Stimulated activated CD8-positive, alpha-beta memory T cell treated with anti-CD3 and anti-CD28 coated beads, Interleukin-4, amount 100 ng/mL, for 24 hours (primary cell): ENCODE data around the gene MPP1.

Experiments
- DNase-seq: peaks from one replicate; pipeline ENCODE4 v3.0.0-alpha.2; 2020; ENCODE audit warnings: low read depth

The MPP1 gene

DNA sequence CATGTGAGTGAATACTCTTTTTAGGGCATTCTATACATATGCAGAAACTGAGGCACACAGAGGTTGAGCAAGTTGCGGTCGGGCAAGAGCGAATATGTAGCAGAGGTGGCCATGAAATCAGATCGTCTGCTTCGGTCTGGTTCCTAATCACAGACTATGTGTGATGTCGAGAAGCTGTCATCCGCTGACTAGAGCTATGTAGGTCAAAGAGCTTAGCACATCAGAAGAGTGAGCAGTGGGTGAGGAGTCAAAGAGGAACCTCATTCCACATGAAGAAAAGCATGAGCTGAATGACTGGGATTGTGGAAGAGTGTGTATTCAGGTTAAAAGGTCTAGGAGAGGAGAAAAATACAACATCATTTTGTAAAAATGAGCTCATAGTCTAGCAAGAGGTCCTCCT is 73.4 kb downstream of the MPP1 start:
- no peak for DNase-seq

DNA sequence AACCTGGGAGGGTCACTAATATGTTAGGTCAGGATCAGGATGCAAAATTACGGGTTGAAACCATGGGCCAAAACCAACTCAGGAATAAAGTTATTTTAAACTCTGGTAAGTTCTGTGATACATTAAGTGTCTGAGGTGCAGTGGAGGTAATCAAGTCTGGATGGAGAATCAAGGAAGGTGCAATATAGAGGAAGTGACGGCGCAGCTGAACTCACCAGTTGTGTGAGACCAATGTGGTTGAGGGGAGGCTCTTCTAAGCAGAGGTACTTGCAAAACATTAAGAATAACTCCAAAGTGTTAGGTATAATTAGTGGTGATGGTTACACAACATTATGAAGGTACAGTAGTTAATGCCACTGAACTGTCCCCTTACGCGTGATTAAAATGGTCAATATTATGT is 74.1 kb downstream of the MPP1 start:
- DNase-seq = no peak

DNA sequence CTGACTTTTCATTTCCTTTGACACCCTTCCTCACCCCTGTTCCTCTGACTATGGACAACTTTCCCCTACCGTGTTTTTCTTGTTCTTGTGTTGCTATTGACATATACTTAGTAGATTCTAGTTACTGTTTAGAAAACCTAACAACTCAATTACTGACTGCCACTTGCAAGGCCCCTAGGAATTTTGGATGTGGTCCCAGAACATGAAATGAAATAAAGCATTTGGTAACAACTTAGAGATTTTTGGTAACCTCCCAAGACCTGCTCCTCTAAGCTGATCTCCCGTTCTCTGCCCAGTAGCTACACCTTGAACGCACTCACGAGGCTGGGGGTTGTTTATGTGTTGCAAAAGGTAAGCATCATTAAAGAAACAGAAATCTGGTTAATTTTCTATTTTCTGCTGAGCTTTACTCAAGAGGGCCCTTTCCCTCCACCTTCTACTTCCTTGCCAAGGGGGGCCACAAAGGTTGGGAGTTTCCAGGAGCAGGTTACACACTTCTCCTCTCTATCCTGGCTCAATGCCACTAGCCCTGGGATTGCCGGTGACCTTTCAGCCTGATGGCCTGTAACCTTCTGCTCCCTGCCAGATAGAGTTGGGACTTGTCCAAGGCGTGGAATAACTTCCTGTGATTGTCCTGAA is 74.9 kb downstream of the MPP1 start:
- DNase-seq = no peak

DNA sequence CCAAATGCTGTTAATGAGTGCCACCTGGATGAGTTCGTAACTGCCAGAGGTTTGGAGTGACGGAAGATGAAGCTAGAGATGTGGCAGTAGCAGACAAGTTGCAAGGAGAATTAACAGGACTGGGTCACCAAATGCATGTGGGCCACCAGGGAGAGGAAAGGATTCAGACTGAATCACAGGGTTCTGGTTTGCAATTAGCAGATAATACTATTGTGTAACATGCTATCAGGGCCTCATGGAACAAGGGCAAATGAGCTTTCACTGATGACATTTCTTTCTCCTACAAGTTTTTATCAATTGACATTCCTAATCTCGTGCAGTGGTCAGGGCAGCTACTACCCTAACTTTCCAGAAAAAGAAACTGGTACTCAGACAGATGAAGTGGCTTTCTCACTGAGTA is 75.8 kb downstream of the MPP1 start:
- no peak for DNase-seq
